NB4 (cell line): ENCODE data around the gene TBC1D22A.

ENCODE experiments used
- MYC ChIP-seq: IDR thresholded peaks from 2 replicates; pipeline ENCODE4 v1.6.1; 2011; ENCODE audit warnings: low read depth, low read length
- POLR2A ChIP-seq: IDR thresholded peaks from 2 replicates; pipeline ENCODE4 v1.6.1; 2011; ENCODE audit warnings: mild to moderate bottlenecking; ENCODE audit not compliant: insufficient read length; ENCODE audit errors: extremely low read depth
- TF ChIP-seq, protein P1 (sequence below): IDR thresholded peaks from one replicate; pipeline ENCODE4 v1.5.1; 2012; ENCODE audit warnings: low read depth, low read length

GRCh38 chr22:47177334-47177815 lies 414.9 kb downstream of the TBC1D22A start:
- TF ChIP-seq POLR2A (no peak), MYC (no peak)
- TF ChIP-seq, protein P1, sequence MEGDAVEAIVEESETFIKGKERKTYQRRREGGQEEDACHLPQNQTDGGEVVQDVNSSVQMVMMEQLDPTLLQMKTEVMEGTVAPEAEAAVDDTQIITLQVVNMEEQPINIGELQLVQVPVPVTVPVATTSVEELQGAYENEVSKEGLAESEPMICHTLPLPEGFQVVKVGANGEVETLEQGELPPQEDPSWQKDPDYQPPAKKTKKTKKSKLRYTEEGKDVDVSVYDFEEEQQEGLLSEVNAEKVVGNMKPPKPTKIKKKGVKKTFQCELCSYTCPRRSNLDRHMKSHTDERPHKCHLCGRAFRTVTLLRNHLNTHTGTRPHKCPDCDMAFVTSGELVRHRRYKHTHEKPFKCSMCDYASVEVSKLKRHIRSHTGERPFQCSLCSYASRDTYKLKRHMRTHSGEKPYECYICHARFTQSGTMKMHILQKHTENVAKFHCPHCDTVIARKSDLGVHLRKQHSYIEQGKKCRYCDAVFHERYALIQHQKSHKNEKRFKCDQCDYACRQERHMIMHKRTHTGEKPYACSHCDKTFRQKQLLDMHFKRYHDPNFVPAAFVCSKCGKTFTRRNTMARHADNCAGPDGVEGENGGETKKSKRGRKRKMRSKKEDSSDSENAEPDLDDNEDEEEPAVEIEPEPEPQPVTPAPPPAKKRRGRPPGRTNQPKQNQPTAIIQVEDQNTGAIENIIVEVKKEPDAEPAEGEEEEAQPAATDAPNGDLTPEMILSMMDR, result no peak
